HG03460 (cell line): ENCODE measurements around the gene AFF3.

ENCODE experiments used
- ATAC-seq: cut with Tn5 transposase; IDR thresholded peaks from one replicate; pipeline ENCODE4 v1.9.1; 2021; ENCODE audit not compliant: unreplicated experiment

The AFF3 gene

DNA sequence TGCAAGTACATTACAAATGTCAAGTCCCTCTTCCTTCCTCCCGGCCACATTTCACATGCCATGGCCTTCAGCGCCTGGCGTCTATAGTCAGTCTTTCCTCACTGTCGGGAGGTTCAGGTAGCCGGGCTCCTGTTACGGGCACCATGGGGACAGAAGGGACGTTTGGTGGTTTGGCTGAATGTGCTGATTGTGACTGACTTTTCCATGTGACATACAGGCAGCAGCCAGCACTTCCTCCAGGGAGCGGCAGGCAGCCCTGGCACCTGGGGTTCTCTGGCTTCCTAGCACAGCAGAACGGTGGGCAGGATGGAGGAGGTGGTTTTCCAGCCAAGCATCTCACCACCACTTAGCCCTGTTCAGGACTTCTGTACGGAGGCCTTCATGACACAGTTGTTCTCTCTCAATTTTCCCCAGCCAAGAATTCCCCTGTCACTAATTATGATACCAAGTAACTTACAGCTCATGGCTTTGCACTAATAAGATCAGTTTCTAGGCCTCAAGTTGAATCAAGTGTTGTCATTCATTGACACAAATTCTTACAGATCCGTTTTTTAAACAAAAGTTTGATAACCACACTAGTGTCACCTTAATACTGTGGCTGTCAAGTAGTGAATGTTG lies 568.6 kb downstream of the AFF3 start:
- no peak for ATAC-seq

DNA sequence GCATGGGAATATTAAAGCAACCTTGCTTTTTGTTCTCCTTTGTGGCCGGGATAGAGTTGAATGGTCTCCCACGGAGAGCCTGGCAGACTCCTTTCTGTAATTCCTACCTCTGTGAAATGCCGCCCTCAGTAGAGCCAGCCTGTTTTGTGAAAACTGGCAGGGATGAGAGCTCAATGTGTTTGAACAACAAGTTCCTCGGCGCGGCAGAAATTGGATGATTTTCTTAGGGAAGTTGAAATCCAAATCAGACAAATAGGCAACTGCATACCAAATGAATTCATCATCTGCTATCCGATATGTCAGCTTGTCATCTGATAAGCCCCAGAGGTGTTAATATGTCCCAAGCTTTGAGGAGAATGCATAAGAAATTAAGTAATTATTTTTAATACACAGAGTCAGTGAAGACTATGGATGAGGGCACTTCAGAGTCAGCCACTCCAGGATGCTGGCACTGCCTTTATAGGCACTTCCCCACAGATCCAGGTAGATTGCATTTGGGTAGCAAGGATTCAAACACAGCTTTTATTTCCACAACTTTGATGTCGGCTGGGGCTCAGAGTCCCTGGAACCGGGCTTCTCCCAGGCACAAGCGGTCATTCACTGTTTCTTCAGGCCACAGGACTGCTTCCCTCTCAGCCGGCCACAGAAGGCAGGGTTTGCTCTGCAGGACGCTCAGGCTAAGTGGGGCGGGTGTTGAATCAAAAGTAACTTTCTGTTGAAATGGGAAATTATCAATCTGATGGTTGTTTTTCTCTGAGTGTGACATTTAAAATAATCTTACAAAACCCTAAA lies 569.8 kb downstream of the AFF3 start:
- ATAC-seq: no peak

DNA sequence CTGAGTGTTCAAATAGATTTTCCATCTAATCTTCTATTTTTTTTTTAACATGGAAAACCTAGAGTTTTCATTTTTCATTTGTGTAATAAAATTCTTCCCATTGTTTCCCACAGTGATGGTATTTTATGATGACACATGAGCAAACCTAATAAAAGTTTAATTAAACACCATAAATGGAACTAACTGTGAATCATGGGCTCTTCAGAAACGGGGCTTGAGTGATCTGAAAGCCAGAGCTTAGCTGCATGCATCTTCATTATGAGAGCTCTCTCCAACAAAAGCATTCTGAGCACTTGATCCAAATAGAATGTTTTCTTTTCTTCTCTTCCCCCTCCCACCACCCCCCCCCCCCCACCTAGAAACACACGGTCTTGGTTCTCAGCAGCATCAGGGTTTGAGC lies 570.4 kb downstream of the AFF3 start:
- no peak for ATAC-seq

DNA sequence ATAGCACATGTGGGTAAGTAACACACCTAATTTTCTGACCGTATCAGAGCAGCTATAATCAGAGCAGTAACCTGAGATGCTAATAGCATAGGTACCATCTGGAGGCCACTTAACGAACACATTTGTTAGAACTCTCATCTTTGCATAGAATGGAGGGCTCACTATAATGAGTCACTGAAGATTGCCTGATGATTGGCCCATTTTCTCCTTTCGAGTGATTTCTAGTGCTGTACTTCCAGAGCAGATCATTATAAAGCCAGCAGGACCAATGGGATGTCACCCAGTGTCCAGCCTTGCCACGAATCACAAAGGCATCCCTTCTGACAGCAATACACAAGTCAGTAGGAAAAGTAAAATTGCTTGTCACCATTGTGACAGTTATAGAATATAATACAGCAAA lies 570.9 kb downstream of the AFF3 start:
- no peak for ATAC-seq

DNA sequence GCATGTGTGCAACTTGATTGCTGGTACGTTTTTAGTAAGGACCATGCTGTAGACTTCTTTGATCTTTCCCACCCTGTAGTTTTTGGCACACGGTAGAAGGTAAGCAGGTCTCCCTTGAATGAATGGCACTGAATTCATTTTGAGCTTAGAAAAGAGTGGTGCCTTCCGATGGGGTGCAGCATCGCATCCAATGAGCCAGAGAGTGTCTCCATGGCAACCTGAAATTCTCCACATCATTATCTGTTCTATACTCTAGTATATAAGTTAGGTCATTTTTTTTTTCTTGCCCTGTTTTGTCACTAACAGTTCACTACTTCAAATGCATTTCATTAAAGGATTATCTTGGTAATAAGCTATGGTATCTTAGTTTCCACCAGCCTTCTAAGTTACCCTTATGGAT lies 571.4 kb downstream of the AFF3 start:
- ATAC-seq: no peak

DNA sequence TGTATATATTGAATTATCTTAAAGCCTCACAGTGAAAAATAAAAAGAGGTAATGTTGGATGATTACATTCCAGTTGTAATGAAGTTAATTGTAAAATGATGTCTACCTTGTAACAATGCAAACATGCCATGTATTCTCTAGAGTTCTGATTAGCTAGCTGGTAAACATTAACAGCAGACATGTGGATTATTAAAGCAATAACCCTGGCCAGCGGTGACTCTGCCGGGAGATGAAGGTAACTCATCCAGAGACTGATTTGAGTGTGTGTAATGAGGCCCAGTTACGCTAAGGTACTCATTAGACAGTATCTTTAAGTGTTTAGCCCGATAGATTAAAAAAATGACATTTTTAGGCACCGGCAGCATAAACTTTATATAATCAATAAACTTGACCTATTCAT lies 573.0 kb downstream of the AFF3 start:
- ATAC-seq: no peak

DNA sequence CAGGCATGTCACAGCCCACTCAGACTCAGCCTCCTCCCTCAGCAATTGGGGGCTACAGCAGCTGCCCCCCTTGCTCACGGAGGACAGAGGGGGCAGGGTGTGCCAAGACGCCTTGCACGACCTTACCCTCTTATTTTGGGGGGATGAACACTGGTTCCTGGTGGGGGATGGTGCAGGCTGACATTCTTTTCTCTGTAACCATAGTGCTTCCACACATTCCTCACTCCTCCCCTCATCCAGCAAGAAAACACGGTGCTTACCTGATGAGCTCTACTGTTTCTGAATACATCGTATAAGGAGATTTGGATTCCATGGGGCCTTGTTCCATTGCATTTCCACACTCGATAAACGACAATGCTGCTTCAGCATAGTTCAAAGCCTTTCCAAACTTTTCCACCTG lies 577.2 kb downstream of the AFF3 start:
- no peak for ATAC-seq

DNA sequence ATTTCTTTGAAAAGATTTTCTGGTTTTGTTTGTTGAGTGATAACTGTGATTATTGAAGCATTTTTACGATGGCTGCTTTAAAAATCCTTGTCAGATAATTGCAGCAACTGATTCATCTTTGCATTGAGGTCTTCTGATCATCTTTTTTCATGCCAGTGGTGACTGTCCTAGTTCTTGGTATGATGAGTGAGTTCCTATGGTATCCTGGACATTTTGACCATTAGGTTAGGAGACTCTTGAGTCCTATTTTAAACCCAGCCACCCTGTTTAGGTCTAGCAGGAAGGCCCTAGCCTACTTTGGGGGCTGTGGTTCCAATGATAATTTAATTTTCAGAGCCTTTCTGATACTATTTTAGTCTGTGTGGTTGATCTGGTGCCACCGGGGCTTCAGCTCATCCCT lies 579.9 kb downstream of the AFF3 start:
- no peak for ATAC-seq

DNA sequence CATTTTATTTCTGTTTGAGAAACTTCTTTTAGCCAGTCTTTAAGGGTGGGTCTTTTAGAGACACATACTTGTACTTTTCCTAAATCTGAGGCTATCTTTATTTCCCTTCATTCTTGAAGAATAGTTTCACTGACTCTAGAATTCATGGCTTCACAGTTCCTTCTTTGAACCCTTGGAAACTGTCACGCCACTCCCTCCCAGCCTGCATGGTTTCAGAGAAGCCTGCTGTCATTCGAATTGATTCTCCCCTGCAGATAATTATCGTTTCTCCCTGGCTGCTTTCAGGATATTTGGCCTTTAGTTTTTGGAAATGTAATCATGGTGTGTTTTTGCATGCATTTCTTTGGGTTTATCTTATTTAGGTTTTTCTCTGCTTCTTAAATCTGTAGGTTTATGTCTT lies 580.6 kb downstream of the AFF3 start:
- ATAC-seq: no peak

DNA sequence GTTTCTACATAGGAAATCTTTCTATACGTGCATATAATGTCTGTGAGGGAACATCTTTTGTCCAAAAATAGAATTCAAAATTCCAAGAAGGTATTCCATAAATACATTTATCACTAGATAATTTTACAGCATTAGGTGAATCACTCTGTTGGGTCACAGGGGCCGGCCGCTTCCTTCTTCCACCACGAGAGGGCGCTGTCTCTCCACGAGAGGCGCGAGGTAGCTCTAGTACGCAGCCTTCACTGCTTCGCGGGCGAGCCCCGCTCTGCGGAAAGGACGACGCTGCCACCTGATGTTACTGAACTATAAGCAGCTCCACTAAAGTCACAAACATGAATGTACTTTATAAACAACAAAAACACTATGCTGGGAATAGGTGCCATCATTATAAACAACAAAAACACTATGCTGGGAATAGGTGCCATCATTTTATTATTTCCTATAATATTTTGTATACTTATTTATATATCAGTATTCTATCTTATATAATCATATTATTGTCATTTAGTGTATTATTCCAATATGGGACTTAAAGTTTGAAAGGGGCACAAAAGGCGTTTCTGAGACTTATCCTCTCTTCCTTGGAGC lies 583.2 kb downstream of the AFF3 start:
- peak; percentile 50 for ATAC-seq

DNA sequence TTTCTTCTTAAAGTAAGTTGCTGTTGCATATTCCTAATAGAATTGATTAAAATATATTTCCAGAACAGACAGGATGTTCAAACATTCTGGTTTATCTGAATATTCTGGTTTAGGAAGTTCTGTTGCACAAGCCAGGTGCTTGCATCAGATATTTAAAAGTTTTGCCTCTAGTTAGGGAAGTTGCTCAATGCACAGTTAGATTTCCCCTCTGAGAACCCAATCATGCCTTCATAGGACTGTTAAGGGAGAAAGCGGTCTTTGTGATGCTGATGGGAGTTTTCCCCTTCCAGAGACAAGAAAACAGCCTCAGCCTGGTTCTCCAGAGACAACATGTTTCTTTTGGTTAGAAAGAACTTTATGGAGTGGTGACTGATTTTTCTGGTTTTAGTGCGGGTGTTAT lies 587.0 kb downstream of the AFF3 start:
- ATAC-seq: no peak

DNA sequence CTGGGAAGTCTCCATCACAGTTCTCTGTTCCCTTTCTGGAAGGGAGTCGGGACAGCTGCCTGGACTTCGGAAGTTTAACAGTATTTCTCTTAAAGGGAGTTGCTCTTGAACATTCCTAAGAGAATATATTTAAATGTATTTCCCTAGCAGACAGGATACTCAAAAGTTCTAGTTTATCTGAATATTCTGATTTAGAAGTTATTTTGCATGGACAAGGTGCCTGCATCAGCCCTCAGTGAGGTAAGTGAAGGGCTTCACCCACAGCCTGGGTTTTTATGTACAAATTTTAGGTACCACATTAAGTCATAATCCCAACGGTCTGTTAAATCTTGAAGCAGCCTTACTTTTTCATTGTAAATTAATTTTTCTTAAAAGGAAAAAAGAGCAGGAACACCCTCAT lies 587.5 kb downstream of the AFF3 start:
- no peak for ATAC-seq

DNA sequence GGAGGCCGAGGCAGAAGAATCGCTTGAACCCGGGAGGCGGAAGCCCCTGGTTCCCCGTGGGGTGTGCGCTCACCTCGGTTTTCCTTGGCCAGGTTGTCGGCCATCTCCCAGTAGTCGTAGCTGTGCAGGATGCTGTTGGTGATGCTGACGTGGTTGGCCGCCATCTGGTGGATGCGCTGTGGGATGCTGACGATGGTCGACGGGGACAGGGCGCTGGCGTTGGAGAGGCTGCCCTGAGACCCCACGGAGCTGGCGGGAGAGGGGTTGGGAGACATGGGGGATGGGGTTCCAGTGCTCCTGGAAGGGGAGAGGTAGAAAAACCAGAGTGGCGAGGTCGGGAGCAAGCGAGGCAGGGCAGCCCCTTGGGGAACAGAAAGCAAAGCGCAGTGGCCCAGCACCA lies 588.2 kb downstream of the AFF3 start:
- ATAC-seq: no peak

DNA sequence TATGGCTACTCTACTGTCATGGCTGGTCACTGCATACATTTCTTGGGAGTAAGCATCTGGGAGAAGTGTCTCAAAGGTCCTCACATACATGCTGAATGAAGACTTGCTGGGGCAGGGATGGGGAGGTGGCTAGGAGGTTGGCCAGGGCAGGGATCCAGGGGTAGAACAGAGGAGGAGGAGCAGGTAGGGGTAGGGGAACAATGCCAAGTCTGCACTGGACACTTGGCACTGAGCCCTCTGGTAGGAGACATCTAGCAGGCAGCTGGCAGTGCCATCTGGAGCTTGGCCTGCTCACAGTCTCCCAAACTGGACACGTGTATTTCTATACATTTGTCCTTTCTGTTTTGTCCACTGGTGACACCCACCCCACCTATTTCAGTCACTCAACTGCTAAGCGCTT lies 589.9 kb downstream of the AFF3 start:
- ATAC-seq: no peak

DNA sequence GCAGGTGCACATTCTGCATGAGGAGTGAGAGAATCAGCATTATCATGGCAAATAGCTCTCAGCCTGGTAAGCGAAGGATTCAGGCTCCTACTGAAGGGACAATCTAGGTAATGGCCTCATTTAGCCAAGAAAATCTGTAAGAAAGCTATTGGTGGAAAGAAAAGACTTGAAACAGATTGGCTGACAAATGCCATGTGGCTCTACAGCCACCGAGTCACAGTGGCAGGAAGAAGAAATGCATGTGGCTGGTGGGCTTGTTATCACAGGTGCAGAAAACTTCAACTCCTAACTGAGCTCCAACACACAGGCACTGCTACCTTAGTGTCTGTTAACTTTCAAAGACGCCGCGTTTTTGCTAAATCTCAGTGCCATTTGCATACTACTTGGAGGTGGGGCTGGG lies 592.0 kb downstream of the AFF3 start:
- ATAC-seq: no peak

DNA sequence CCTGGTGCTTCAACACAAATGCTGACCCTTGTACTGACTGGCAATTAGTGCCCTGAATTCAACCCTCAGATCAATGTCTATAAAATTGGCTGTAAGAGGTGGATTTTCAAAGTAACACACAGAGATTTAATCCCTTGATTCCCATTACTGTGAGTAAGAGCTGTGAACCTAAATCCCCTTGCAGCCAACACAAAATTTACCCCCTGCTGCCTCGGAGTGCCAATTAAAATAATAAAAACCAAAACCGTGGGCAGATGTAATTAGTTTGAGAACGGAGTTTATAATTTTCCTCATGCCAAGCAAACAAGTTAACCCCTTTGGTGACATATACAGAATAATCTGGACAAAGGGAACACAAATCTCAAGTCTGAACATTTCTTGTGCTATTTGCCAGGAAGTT lies 596.8 kb downstream of the AFF3 start:
- ATAC-seq: no peak

DNA sequence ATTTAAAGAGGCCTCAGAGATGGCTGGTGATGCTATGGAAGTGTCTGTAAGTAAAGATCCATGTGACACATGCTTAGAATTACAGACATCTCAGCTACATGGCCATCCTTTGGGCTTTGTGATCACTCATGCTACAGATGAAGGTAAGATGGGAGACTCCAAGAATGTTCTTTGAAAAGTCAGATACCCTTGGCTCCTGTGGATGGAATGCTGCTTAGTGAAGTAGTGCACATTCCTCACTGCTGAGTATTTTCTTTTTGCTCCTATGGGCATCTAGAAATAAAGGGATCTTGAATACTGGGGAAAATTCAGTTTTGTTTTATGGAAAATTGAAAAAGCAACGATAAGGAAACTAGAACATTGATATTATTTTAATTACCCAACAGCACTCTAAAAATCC lies 597.3 kb downstream of the AFF3 start:
- no peak for ATAC-seq

DNA sequence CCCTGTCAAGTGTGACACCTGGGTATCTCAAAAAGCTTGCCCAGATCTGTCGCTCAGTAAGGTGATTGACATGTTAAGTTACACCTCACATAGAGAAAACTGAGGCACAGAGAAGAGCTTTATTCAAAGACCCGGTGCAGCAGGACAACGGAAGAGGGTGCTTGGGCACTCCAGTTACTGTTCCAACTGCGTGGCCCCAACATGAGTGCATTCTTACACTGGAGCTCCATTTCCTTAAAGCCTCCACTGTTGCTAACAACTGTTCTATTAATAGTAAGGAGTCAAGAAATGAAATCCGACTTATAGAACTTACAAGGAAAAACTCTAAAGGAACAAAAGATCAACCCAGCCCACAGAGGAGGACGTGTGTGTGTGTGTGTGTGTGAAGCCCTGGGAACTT lies 597.8 kb downstream of the AFF3 start:
- ATAC-seq: no peak

DNA sequence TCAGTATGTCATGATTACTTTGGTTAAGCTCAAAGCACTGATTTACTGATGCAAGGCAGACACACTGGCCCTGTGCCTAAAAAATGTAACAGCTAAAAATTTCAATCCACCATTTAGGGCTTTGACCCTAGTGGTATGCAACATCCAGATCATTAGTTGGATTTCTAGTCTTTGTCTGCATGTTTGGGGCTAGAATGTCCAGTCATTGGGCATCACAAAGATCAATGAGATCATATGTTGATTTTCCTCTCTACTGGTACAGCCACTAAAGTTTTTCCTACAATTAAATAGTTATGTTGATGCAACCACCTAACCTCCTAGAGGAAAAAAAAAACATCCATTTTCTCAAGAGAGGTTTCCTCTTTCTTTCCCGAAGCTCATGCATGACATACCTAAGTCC lies 599.1 kb downstream of the AFF3 start:
- ATAC-seq: no peak

DNA sequence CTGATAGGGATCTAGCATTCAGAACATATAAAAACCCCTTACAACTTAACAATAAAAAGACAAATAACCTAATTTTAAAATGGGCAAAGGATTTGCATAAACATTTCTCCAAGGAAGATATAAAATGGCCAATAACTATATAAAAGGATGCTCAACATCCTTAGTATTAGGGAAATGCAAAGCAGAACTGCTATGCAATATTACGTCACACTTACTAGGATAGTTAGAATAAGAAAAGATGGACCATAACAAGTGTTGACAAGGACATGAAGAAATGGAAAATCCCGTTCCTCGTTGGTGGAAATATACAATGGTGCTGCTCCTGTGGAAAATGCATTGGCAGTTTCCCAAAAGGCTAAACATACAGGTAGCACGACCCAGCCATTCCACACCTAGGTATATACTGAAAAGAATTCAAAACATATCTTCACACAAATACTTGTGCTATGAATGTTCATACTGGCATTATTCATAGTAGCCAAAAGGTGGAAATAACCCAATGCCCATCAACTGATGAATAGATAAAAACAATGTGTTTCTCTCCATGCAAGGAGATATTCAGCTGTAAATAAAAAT lies 604.4 kb downstream of the AFF3 start:
- no peak for ATAC-seq

DNA sequence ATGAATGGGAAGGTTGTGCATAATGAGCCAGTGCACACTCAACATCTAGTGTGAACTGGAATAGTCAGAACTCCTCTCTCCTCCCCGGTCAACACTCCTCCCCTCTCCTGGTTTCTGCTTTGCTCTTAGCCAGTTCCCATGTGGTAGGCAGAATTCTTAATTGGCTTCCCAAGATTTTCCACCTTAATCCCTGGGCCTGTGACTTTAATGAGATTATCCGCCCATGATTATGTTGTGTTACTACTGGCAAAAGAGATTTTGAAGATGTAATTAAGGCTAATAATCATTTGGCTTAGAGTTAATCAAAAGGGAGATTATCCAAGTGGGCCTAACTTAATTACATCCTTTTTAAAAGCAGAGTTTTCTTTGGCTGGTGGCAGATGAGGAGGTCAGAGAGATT lies 618.3 kb downstream of the AFF3 start:
- ATAC-seq: no peak

DNA sequence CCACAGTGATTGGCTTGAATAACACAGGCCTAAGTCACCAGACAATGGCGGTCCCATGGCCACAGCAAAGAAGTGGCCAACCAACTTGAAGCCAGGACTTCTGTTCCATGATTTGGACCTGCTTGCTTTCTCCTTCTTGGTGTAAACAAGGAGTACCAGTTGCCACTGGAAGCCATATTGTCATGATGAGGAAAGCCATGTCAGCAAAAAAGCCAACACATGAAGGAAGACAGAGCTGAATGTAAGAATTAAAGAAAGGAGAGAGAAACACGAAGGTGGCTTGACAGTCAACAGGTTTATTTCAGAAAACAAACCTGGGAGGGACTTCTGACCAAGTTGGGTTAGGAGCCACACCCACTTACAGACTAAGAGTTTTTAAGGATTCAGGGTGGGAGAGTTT lies 620.2 kb downstream of the AFF3 start:
- ATAC-seq: no peak
